GM21390 (cell line): Measurements from ENCODE around the gene NOX4.
"Not testable (repeated sequence)": the region's sequence is repeated elsewhere in the genome, so short reads cannot be mapped to it uniquely, and the experiment has no call there.

Experiments used
- ATAC-seq: cut with Tn5 transposase; IDR thresholded peaks from one replicate; pipeline ENCODE4 v1.9.1; 2021; ENCODE audit not compliant: unreplicated experiment

NOX4 gene

GRCh38 chr11:89463266-89463780 lies 27.9 kb downstream of the NOX4 start:
- ATAC-seq: no peak

GRCh38 chr11:89458716-89459115 lies 32.5 kb downstream of the NOX4 start:
- no peak for ATAC-seq

DNA sequence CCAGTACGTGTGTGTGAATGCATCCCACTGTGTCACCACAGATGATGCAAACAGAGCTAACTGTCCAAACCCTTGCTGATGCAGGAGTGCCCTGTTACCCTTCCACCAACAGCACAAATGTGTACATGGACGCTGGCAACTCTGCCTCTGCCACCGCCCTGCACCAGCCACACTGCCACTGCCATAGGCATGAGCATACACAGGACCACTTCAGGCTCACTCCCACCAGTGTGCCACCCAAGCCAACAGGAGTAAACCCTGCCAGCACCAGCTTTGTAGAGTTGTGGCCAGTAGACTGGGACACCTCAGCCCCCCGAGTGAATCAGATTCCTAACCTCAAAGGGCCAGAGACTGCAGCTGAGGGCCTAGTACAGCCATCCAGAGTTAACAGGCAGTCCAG lies 34.0 kb downstream of the NOX4 start:
- ATAC-seq: no peak

DNA sequence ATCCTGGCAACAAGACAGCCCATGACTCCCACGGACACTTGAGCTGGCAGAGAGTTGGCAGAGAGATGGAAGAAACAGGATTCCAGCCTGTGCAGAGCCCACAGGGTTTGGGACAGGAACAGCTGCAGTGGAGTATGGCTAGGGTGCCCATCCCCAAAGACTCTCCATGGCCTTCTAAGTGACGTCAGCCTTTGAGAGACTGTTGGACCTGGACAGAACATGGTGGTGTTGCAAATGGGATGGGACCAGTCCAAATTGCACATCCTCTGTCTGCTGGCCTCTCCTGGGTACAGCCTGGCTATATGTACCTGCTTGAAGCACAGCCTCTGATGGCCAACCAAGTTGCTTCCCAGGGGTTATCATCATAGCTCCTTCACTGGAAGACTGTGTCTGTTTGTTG lies 34.5 kb downstream of the NOX4 start:
- no peak for ATAC-seq

GRCh38 chr11:89452780-89453179 lies 38.4 kb downstream of the NOX4 start:
- ATAC-seq: no peak

- ATAC-seq: no peak
Observed at GRCh38 chr11:89447845-89448244, 43.3 kb downstream of the NOX4 start.

DNA sequence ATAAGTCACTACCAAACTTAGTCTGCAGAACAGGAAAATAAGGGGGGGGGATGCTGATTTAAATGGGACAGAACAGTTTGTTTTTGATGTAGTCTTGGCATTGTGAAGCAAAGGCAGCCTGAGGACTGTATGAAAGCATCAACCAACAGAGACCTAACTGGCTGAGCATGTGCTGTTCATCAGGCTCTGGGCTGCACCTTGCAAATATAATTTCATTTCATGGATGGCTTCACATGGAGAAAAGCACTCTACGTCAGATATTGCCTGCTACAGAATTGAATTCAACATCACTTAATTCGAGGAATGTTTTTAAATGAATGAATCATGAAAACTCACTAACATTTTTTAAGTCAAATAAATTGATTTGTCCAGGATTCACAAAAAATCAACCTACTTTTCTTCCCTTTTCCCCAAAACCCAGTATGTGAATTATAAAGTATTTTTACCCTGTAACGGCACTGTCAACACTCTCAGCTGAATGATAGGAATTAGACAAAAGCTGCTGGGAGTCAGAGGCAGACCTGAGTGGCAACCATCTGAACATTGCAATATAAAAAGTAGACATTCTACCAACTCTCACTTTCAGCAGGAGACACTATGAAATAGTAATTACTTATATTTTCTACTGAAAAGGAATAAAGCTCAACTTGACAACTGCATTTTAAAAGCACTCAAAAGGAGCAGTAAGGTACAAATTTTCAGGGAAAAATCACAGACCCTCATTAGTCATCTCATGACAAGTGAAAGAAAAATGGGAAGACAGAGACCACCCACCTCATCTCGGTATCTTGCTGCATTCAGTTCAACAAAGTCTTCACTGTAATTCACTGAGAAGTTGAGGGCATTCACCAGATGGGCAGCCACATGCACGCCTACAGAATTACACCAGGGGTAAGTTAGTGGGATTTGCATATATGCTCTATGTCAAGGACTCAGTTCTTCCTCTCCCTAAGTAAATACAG lies 47.5 kb downstream of the NOX4 start:
- no peak for ATAC-seq

DNA sequence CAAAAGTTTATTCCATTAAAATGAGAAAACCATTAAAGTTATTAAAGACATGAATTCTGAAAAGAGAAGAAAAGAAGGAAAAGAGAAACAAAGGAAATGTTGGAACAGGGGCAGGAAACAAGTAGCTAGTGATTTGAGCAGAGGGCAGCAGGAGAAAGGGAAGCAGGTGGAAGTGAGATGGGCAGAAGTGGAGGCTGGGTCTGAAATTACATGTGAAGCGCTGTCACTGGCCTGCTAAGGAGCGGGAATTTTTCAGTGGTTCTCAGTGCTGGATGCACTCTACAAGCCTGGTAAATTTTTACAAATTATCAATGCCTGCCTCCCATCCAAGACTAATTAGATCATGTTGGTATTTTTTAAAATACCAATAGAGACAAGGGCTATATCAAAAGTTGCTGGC lies 48.4 kb downstream of the NOX4 start:
- ATAC-seq: no peak

DNA sequence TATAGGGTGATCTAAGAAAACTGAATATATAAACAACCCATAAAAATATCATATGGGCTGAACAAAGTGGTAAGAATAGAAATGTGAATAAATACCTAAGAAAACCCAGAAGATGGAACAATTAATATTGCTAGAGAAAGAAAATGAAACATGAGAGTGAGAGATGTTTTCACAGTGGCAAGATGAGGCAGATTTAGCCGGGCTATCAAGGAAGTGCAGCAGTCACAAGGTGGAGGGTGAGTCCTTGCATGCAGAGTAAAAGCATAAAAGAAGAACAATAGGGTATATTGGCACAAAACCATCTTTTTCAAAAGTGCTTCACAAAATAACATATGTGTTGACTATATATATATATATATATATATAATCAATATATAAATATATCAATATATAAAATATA lies 49.6 kb downstream of the NOX4 start:
- ATAC-seq: no peak

DNA sequence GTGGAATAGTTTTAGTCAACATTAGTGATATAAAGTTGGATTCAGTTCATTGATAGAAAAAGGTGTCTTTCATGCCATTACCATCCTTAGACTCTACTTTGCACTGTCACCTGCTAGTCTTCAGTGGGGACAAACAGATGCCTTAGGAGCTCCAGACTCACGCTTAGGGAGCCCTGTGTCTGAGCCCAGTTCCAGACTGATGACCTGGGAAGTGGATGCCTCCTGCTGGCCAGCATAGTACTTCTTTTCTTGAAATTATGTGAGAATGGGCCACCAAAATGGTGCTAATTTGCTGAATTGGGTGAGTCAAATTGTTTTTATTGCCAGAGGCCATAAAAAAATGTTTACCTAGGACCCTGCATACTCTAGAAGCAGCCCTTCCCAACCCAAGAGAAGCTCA lies 53.9 kb downstream of the NOX4 start:
- ATAC-seq: no peak

- ATAC-seq: no peak
Observed at GRCh38 chr11:89436071-89436470, 55.1 kb downstream of the NOX4 start.

- peak; percentile 60 for ATAC-seq
Observed at GRCh38 chr11:89433278-89433677, 57.9 kb downstream of the NOX4 start.

DNA sequence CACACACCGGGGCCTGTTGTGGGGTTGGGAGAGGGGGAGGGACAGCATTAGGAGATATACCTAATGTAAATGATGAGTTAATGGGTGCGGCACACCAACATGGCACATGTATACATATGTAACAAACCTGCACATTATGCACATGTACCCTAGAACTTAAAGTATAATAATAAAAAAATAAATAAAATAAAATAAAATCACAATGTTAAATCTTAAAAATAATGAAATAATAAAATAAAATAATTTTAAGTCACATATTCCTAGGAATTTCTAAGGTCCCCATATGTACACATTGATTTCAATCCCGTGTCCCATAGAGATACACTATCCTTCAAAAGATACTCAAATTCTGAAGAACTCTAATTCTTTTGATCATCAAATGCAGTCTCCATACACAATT lies 59.0 kb downstream of the NOX4 start:
- not testable (repeated sequence) for ATAC-seq

DNA sequence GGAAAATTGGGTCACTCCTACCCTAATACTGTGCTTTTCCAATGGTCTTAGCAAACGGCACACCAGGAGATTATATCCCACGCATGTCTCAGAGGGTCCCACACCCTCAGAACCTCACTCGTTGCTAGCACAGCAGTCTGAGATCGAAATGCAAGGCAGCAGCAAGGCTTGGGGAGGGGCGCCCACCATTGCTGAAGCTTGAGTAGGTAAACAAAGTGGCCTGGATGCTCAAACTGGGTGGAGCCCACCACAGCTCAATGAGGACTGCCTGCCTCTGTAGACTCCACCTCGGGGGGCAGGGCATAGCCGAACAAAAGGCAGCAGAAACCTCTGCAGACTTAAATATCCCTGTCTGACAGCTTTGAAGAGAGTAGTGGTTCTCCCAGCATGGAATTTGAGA lies 64.7 kb downstream of the NOX4 start:
- not testable (repeated sequence) for ATAC-seq

- no peak for ATAC-seq
Observed at GRCh38 chr11:89421718-89422117, 69.5 kb downstream of the NOX4 start.

DNA sequence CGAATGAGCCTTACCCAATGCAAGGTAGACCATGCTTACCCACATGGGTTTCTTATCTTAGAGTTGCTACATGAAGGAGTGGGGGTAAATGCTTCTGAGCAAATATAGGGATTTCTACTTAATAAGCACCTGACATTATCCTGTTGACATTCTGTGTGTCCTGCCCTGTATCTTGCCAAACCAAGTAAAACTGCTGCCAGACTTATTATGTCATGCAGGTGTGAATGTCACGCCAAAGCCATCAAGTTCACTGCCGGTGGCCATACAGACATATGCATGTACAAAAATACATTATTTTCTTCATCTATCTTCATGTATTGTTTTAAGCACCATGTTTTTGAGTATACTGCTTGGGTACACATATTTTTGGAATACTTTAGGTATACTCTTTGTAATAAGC lies 70.2 kb downstream of the NOX4 start:
- no peak for ATAC-seq

DNA sequence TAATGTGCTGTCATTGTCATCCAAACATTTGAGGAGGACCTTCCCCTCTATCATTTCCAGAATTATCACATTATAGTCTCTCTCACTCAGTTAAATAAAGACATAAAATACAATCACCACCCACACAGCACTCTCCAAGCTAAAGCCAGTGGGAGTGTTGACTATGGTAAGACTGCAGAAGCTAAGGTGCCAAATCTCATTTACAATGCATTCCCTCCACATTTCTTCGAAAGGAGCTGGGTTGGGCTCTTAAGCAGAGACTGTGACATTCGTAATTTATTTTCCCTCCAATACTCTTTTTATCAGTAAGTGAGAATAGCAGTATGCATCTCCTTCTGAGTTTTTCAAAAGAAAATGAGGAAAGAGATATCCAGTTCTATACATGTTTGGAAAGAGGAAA lies 74.2 kb downstream of the NOX4 start:
- ATAC-seq: no peak

DNA sequence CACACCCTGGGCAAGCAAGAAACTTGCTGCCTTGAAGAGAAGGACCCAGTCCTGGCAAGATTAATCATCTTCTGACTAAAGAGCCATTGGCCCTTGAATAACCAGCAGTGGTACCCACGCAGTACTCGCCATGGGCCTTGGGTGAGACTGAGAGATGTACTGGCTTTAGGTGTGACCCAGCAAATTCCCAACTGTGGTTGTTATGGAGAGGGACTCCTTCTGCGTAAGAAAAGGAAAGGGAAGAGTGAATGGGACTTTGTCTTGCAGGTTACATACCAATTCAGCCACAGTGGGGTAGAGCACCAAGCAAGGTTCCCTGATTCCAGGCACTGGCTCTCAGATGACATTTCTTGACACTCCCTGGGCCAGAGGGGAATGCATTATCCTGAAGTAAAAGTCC lies 80.1 kb downstream of the NOX4 start:
- ATAC-seq: not testable (repeated sequence)

DNA sequence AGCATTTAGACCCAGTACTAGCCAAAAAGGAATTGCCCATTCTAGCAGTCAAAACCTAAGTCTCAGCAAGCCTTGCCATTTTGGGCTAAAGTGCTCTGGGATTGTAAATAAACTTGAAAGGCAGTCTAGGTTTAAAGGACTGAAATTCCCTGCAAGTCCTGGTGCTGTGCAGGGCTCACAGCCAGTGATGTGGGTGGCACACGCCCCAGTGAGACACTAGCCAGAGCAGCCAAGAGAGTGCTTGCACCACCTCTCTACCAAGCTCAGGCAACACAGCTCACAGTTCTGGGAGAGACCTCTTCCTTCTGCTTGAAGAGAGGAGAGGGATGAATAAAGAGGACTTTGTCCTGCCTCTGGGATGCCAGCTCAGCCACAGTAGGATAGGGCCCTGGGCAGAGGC lies 80.5 kb downstream of the NOX4 start:
- ATAC-seq: not testable (repeated sequence)

- ATAC-seq: not testable (repeated sequence)
Observed at GRCh38 chr11:89408441-89408840, 82.7 kb downstream of the NOX4 start.

DNA sequence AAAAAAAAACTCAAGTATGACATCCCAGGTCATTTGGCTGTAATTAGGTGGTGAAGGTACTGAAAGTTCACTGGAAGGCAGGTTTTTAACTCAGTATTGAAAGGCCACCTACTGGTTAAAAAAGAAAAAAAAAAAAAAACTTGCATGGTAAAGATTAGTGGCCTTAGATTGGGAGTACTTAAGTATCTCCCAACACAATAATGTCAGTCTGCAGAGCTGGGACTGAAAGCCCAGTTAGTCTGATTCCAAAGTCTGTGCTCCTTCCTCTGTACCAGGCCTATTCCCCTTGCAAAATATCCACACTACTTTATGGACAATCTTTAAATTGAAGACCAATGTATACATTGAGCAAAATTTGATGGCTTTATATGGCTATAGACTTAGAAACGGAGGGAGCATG lies 85.5 kb downstream of the NOX4 start:
- ATAC-seq: no peak

DNA sequence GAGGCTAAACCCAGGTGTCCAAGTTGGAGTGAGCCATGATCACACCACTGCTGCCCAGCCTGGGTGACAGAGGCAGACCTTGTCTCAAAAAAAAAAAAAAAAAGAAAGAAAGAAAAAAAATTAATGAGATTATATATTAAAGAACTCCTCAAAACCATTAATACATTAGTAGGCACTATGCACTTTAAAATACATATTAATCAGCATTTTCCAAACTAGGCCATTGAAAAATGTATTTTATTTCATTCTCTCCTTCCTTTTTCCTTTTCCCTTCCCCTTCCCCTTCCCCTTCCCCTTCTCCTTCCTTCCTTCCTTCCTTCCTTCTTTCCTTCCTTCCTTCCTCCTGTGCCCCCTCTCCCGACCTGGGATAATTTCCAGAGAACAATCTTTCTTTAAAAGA lies 99.5 kb downstream of the NOX4 start:
- not testable (repeated sequence) for ATAC-seq

- ATAC-seq: not testable (repeated sequence)
Observed at GRCh38 chr11:89387501-89387900, 103.7 kb downstream of the NOX4 start.
